HCT116 (cell line): Measurements from ENCODE around the gene CEP72. TPM values are rescaled to one million over a fixed set of nuclear protein-coding genes. Genes with fewer than 3 reads are reported as not detected.

Experiments
- ATAC-seq: fragments of 200-7000 bp; cut with Tn5 transposase; 2 replicates; pipeline ENCODE4 v1.9.1; 2020; ENCODE audit warnings: mild to moderate bottlenecking, moderate library complexity
- BruUV-seq: library from RNA; stranded (reverse); fragments of 400-500 nt; replicated peaks from 2 replicates; lab custom pipeline; 2021; lab: Mats Ljungman, UMichigan
- CTCF ChIA-PET: fragments of 300-600 bp; sonication (Branson Sonifier 250); formaldehyde crosslinking; loops from one replicate; lab custom pipeline; 2021; ENCODE audit warnings: antibody characterized with exemption; lab: Charles Lee
- POLR2A ChIA-PET: fragments of 300-600, 350-600 bp; sonication (Branson Sonifier 250); formaldehyde crosslinking; loops from one replicate; lab custom pipeline; 2021; ENCODE audit warnings: antibody characterized with exemption; lab: Charles Lee
- RAD21 ChIA-PET, 2 experiments: fragments of 300-600 bp; sonication (Branson Sonifier 250); formaldehyde crosslinking; loops; one replicate each; lab custom pipeline; 2023; ENCODE audit warnings: low total read pairs in 2 of 2; ENCODE audit not compliant: uncharacterized antibody in 2 of 2, unreplicated experiment in 2 of 2, low non-redundant PET in 1 of 2; lab: Charles Lee
- DNase-seq: peaks from one replicate; pipeline ENCODE4 v3.0.0-alpha.2; 2010; ENCODE audit warnings: low read depth, low spot score
- H2AFZ ChIP-seq: fragments of 200-600 bp; shearing (Covaris generic), sonication (generic); 2 replicates; pipeline ENCODE4 v1.6.1; 2017; ENCODE audit warnings: low read depth, mixed run types, mixed read lengths, antibody characterized with exemption, low read length; ENCODE audit not compliant: poor library complexity, severe bottlenecking
- H3K27ac ChIP-seq: 2 replicates; pipeline ENCODE4 v1.5.1; 2012; ENCODE audit warnings: low read depth, low read length
- H3K27me3 ChIP-seq: fragments of 200-600 bp; sonication (generic); 2 replicates; pipeline ENCODE4 v1.6.1; 2016; ENCODE audit warnings: mixed run types, low read length, mixed read lengths; ENCODE audit not compliant: insufficient read depth
- H3K36me3 ChIP-seq, 2 experiments: fragments of 200-500 bp in 1 of 2; fragments of 200-600 bp in 1 of 2; sonication (Bioruptor generic) in 1 of 2; sonication (generic) in 1 of 2; 2 replicates each; pipeline versions ENCODE4 v1.5.1 to v1.6.1; 2014 to 2016; ENCODE audit warnings: low read length in 2 of 2, inconsistent platforms in 1 of 2, mixed read lengths in 1 of 2, mixed run types in 1 of 2; ENCODE audit not compliant: insufficient read depth in 2 of 2, control insufficient read depth in 1 of 2
- H3K4me1 ChIP-seq, 2 experiments: fragments of 200-600 bp in 1 of 2; sonication (generic) in 1 of 2; 2 replicates each; pipeline versions ENCODE4 v1.5.1 to v1.6.1; 2012 to 2017; ENCODE audit warnings: low read length in 2 of 2, inconsistent platforms in 1 of 2, mild to moderate bottlenecking in 1 of 2, mixed read lengths in 1 of 2, mixed run types in 1 of 2, moderate library complexity in 1 of 2; ENCODE audit not compliant: insufficient read depth in 2 of 2, control insufficient read depth in 1 of 2
- H3K4me2 ChIP-seq: fragments of 200-600 bp; sonication (generic); 2 replicates; pipeline ENCODE4 v1.6.1; 2017; ENCODE audit warnings: mixed run types, low read length, mixed read lengths
- H3K4me3 ChIP-seq, 2 experiments: fragments of 200-600 bp in 1 of 2; sonication (generic) in 1 of 2; replicated peaks in 1 of 2; 2 replicates each; pipeline ENCODE4 v1.5.1; 2011 to 2016; ENCODE audit warnings: low read length in 2 of 2, control low read depth in 1 of 2, low read depth in 1 of 2, mild to moderate bottlenecking in 1 of 2, mixed read lengths in 1 of 2, mixed run types in 1 of 2
- H3K79me2 ChIP-seq: fragments of 200-600 bp; sonication (generic); 2 replicates; pipeline ENCODE4 v1.6.1; 2017; ENCODE audit warnings: mild to moderate bottlenecking, mixed run types, low read length, moderate library complexity, mixed read lengths; ENCODE audit not compliant: insufficient read depth
- H3K9ac ChIP-seq: fragments of 200-600 bp; sonication (generic); 2 replicates; pipeline ENCODE4 v1.6.1; 2016; ENCODE audit warnings: low read length, mixed read lengths
- H3K9me2 ChIP-seq: fragments of 200-600 bp; sonication (generic), shearing (Covaris generic); 2 replicates; pipeline ENCODE4 v1.6.1; 2017; ENCODE audit warnings: mixed run types, mild to moderate bottlenecking, moderate library complexity; ENCODE audit not compliant: insufficient read depth
- H3K9me3 ChIP-seq, 2 experiments: fragments of 200-500 bp in 1 of 2; fragments of 200-600 bp in 1 of 2; sonication (Bioruptor generic) in 1 of 2; sonication (generic) in 1 of 2; 2 replicates each; pipeline ENCODE4 v1.6.1; 2014 to 2017; ENCODE audit warnings: low read length in 2 of 2, mixed read lengths in 2 of 2, inconsistent platforms in 1 of 2, low read depth in 1 of 2, mild to moderate bottlenecking in 1 of 2, mixed run types in 1 of 2, moderate library complexity in 1 of 2; ENCODE audit not compliant: control insufficient read depth in 1 of 2, insufficient read depth in 1 of 2
- H4K20me1 ChIP-seq: fragments of 200-600 bp; sonication (generic), shearing (Covaris generic); 2 replicates; pipeline ENCODE4 v1.6.1; 2017; ENCODE audit warnings: mixed run types, mild to moderate bottlenecking, moderate library complexity; ENCODE audit not compliant: insufficient read depth
- CBX3 ChIP-seq: IDR thresholded peaks from 2 replicates; pipeline ENCODE4 v1.6.1; 2012; ENCODE audit warnings: low read depth
- EGR1 ChIP-seq: IDR thresholded peaks from 2 replicates; pipeline ENCODE4 v1.6.1; 2012; ENCODE audit warnings: low read depth
- ELF1 ChIP-seq: IDR thresholded peaks from 2 replicates; pipeline ENCODE4 v1.6.1; 2012; ENCODE audit warnings: low read depth, borderline replicate concordance
- EZH2 ChIP-seq: fragments of 200-600 bp; sonication (generic); IDR thresholded peaks from 2 replicates; pipeline ENCODE4 v1.6.1; 2017; ENCODE audit warnings: antibody characterized with exemption, mixed run types
- EZH2phosphoT487 ChIP-seq: fragments of 200-600 bp; IDR thresholded peaks from 2 replicates; pipeline ENCODE4 v1.6.1; 2018; ENCODE audit warnings: antibody characterized with exemption, borderline replicate concordance
- FOSL1 ChIP-seq: IDR thresholded peaks from 2 replicates; pipeline ENCODE4 v1.6.1; 2012; ENCODE audit warnings: low read depth
- POLR2A ChIP-seq: IDR thresholded peaks from 2 replicates; pipeline ENCODE4 v1.7.0; 2011; ENCODE audit warnings: borderline replicate concordance; ENCODE audit not compliant: insufficient read depth, insufficient read length; ENCODE audit errors: extremely low read depth
- RAD21 ChIP-seq: IDR thresholded peaks from 2 replicates; pipeline ENCODE4 v1.6.1; 2012; ENCODE audit warnings: low read depth, mild to moderate bottlenecking
- TCF7L2 ChIP-seq: IDR thresholded peaks from 2 replicates; pipeline ENCODE4 v1.7.0; 2011; ENCODE audit warnings: borderline replicate concordance, inconsistent platforms; ENCODE audit not compliant: insufficient read depth, insufficient read length; ENCODE audit errors: extremely low read depth
- intact Hi-C: fragments of 100-400 bp; cut with micrococcal nuclease; formaldehyde crosslinking; loops from 2 replicates; pipeline ENCODE4 v1.10.0; 2022
- total RNA-seq: library from RNA; stranded (reverse); gene quantifications from one replicate; pipeline ENCODE4 v1.2.1, GENCODE V29; 2021; ENCODE audit not compliant: unreplicated experiment
- TF ChIP-seq, protein P1 (sequence below), 3 experiments: fragments of 200-600 bp in 1 of 3; sonication (generic) in 1 of 3; IDR thresholded peaks in 2 of 3; conservative IDR thresholded peaks in 1 of 3; 2 replicates each; pipeline ENCODE4 v1.5.1; 2012 to 2017; ENCODE audit warnings: low read depth in 2 of 3, low read length in 2 of 3, antibody characterized with exemption in 1 of 3, borderline replicate concordance in 1 of 3, control low read depth in 1 of 3, mild to moderate bottlenecking in 1 of 3, mixed read lengths in 1 of 3, mixed run types in 1 of 3, moderate library complexity in 1 of 3; ENCODE audit not compliant: insufficient read depth in 1 of 3
- TF ChIP-seq, protein P2 (sequence below): IDR thresholded peaks from 2 replicates; pipeline ENCODE4 v1.6.1; 2011; ENCODE audit warnings: mild to moderate bottlenecking, low read length, moderate library complexity; ENCODE audit not compliant: insufficient replicate concordance; ENCODE audit errors: extremely low read depth
- TF ChIP-seq, protein P3 (sequence below): IDR thresholded peaks from 2 replicates; pipeline ENCODE4 v1.6.1; 2012; ENCODE audit warnings: low read depth

Gene CEP72
- total RNA-seq, 1 experiment from 2014 or later, result 25.6 TPM

GRCh38 chr5:673161-673830 lies 61.2 kb downstream of the CEP72 start:
- Histone ChIP-seq H2AFZ (no peak overlapping the region), H3K9me2 (no peaks in the 10 kb centered on the region), H3K27ac (no peak overlapping the region), H3K27me3 (no peaks in the 10 kb centered on the region), H3K4me1 (peaks cover 0 to 33% of the 10 kb centered on the region in 2 experiments; a peak in 2 of 4 replicates), H3K36me3 (0 out of 4 replicates have a peak, but pooled peaks cover 0 to 3% of the 10 kb centered on the region in 2 experiments), H3K9ac (no peak overlapping the region), H3K79me2 (no peaks in the 10 kb centered on the region), H3K4me2 (0 out of 2 replicates have a peak overlapping the region, but pooled peaks have one; percentile 37), H3K9me3 (no peaks in the 10 kb centered on the region), H3K4me3 (no peak overlapping the region), H4K20me1 (no peaks in the 10 kb centered on the region)
- TF ChIP-seq, protein P1, sequence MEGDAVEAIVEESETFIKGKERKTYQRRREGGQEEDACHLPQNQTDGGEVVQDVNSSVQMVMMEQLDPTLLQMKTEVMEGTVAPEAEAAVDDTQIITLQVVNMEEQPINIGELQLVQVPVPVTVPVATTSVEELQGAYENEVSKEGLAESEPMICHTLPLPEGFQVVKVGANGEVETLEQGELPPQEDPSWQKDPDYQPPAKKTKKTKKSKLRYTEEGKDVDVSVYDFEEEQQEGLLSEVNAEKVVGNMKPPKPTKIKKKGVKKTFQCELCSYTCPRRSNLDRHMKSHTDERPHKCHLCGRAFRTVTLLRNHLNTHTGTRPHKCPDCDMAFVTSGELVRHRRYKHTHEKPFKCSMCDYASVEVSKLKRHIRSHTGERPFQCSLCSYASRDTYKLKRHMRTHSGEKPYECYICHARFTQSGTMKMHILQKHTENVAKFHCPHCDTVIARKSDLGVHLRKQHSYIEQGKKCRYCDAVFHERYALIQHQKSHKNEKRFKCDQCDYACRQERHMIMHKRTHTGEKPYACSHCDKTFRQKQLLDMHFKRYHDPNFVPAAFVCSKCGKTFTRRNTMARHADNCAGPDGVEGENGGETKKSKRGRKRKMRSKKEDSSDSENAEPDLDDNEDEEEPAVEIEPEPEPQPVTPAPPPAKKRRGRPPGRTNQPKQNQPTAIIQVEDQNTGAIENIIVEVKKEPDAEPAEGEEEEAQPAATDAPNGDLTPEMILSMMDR (IDR thresholded peaks at IDR 0.05 in 2 of 3, conservative IDR thresholded peaks at IDR 0.05 in 1 of 3; ENCODE audit: borderline replicate concordance in 1 of 3, insufficient read depth in 1 of 3, low read depth in 2 of 3, low read length in 2 of 3), result no peak
- TF ChIP-seq EZH2 (no peak), CBX3 (no peak), ELF1 (no peak), EZH2phosphoT487 (no peak), RAD21 (no peak), EGR1 (no peak), TCF7L2 (no peak), POLR2A (no peak), FOSL1 (no peak)
- TF ChIP-seq, protein P2, sequence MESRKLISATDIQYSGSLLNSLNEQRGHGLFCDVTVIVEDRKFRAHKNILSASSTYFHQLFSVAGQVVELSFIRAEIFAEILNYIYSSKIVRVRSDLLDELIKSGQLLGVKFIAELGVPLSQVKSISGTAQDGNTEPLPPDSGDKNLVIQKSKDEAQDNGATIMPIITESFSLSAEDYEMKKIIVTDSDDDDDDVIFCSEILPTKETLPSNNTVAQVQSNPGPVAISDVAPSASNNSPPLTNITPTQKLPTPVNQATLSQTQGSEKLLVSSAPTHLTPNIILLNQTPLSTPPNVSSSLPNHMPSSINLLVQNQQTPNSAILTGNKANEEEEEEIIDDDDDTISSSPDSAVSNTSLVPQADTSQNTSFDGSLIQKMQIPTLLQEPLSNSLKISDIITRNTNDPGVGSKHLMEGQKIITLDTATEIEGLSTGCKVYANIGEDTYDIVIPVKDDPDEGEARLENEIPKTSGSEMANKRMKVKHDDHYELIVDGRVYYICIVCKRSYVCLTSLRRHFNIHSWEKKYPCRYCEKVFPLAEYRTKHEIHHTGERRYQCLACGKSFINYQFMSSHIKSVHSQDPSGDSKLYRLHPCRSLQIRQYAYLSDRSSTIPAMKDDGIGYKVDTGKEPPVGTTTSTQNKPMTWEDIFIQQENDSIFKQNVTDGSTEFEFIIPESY, result no peak
- TF ChIP-seq, protein P3, sequence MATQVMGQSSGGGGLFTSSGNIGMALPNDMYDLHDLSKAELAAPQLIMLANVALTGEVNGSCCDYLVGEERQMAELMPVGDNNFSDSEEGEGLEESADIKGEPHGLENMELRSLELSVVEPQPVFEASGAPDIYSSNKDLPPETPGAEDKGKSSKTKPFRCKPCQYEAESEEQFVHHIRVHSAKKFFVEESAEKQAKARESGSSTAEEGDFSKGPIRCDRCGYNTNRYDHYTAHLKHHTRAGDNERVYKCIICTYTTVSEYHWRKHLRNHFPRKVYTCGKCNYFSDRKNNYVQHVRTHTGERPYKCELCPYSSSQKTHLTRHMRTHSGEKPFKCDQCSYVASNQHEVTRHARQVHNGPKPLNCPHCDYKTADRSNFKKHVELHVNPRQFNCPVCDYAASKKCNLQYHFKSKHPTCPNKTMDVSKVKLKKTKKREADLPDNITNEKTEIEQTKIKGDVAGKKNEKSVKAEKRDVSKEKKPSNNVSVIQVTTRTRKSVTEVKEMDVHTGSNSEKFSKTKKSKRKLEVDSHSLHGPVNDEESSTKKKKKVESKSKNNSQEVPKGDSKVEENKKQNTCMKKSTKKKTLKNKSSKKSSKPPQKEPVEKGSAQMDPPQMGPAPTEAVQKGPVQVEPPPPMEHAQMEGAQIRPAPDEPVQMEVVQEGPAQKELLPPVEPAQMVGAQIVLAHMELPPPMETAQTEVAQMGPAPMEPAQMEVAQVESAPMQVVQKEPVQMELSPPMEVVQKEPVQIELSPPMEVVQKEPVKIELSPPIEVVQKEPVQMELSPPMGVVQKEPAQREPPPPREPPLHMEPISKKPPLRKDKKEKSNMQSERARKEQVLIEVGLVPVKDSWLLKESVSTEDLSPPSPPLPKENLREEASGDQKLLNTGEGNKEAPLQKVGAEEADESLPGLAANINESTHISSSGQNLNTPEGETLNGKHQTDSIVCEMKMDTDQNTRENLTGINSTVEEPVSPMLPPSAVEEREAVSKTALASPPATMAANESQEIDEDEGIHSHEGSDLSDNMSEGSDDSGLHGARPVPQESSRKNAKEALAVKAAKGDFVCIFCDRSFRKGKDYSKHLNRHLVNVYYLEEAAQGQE, result no peak
- DNase-seq, result no peak
- BruUV-seq, result no TSS peak
- RAD21 ChIA-PET, result no interaction called here
- no peak for ATAC-seq
- CTCF ChIA-PET, result no interaction called here
- POLR2A ChIA-PET, result no interaction called here
- intact Hi-C loops, result loop anchor here (10.0 kb wide), 1 partner anchor 492 kb away; no protein-coding TSS in a partner anchor
